NOMO-1 (cell line): ENCODE results near the gene PPM1D.
"Not testable (repeated sequence)": the region's sequence is repeated elsewhere in the genome, so short reads cannot be mapped to it uniquely, and the experiment has no call there.

Source experiments
- DNase-seq, 2 experiments: peaks; one replicate each; lab custom pipeline; 2025; ENCODE audit not compliant: unreplicated experiment in 2 of 2; lab: John Stamatoyannopoulos, UW

PPM1D gene

GRCh38 chr17:60599620-60600489, at the start of gene PPM1D:
PPM1D (plus strand) TSS chr17:60600193; CDS start chr17:60600415, 222 bp downstream.
- DNase-seq = peak; percentile 98 to 99

- DNase-seq = not testable (repeated sequence)
Observed at GRCh38 chr17:60552255-60552654, 47.7 kb upstream of the PPM1D start.

- no peak for DNase-seq
Observed at GRCh38 chr17:60554377-60554788, 45.6 kb upstream of the PPM1D start.

DNA sequence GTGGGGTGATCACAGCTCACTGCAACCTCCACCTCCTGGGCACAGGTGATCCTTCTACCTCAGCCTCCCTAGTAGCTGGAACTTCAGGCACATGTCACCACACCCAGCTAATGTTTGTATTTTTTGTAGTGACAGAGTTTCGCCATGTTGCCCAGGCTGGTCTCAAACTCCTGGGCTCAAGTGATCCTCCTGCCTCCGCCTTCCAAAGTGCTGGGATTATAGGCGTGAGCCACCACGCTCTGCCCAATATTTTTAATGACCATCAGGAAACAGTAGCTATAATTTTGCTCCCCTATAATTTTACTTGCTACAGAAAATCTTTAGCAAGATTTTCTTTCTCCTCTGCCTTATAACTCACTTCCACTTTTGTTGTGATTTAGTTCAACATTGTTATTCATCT, 44.2 kb upstream of the PPM1D start:
- no peak for DNase-seq

- no peak for DNase-seq
Observed at GRCh38 chr17:60557805-60558204, 42.2 kb upstream of the PPM1D start.

GRCh38 chr17:60559659-60559994, 40.4 kb upstream of the PPM1D start:
- no peak for DNase-seq

DNA sequence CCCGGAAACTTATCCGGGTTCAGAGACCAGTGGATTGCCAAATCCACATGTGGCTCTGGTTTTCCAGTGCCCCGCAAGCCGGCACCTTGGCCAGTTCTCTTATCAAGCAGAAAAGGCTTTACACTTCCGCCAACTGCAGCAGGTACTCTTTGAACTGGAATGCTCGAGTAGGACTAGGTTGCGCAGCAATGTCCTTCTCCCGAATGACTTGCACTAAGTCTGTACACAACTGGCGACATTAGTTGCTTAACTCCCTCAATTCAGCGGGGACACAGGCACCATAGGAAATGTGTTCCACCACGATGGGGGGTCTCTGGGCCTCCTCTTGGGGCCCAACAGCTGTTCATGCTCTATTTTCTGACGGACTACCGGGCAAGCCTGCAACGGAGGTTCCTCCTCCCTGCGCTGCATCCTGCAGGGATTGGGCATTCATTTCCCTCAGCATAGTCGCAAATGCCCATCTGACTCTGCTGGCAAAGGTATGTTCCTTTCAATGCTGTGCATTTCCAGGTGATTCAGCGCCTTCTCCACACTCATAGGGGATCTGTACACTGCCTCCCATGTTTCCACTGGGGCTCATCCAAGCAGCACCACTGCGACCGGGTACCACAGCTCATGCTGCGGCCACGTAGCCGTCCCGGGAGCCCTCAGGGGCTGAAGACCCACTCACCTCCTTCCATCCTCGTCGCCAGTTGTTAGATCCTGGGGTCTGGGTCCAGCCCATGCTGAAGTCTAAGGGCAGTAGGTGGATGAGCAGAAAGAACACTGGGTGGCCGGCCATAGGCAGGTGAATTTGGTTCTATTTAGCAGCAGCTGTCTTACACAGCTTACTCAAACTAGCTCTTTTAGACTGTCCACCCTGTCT, 39.8 kb upstream of the PPM1D start:
- DNase-seq = no peak

- no peak for DNase-seq
Observed at GRCh38 chr17:60560860-60561257, 39.1 kb upstream of the PPM1D start.

DNA sequence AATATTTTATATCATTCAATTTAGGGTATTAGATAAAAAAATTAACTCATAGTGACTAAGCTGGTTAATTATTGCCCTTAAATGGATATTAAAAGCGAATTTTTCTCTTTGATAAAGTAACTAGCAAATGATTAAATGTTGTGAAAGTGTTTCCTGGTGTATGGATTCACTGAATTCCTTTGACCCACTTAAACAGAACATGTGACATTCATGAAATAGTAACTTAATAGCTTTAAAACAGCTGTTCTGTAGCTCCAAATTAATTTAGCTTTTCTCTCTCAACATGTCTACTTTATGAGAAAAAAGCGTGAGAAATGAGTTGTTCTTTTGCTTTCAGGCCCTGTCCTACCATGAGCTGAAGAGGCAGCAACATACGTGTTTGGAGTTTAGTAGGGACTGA, 37.6 kb upstream of the PPM1D start:
- DNase-seq = no peak

- no peak for DNase-seq
Observed at GRCh38 chr17:60563743-60564142, 36.2 kb upstream of the PPM1D start.

DNA sequence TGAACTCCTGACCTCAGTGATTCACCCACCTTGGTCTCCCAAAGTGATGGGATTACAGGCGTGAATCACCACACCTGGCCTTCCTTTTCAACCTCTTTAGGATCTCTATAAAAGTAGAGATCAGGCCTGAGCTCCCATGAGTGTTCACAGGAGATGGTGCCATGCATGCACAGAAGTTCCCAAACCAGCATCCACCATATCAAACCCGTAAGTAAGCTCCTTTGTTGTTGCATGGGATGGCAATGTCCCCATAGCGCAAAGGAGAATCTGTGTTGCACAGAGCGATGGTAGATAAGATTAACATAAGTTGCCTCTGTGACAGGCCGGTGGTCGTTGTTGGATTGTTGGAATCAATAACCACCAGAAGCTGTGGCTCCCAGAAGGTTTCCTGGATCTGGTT, 34.8 kb upstream of the PPM1D start:
- no peak for DNase-seq

- no peak for DNase-seq
Observed at GRCh38 chr17:60573236-60574051, 26.5 kb upstream of the PPM1D start.

DNA sequence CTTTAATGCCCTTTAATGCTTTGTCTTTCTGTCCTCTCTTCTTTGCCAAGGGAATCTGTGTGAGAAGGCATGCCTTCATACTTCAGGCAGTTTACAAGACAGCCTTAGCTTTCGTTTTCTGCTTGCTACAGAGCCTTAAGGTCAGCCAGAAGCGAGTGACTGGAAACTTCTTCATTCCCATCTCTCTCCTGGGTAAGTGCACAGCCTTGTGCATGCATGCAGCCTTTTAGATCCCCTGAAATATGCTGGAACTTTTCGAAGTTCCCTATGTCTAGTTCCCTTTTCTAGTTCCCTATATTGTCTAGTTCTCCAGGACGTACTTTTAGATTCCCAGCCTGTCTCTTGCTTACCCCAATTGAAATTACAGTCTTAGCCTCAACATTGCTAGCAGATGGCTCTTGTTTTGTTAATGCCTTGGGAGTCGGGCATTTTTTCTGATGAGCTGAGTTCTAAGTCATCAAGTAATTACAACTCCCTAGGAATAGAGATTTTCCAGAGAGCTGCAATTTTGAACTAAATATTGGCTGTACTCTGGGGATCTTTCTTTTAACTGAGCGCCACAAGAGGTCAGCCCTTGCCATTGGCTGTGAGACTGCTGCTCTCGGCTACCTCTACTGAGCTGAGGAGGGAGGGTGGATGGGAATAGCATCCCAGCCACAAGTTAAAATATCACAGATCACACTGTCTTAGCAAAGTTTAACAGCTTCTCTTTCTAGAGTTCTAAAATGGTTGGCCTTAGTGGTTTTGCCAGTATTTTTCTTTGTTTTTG, 22.7 kb upstream of the PPM1D start:
- peak; percentile 9 to 55 for DNase-seq

DNA sequence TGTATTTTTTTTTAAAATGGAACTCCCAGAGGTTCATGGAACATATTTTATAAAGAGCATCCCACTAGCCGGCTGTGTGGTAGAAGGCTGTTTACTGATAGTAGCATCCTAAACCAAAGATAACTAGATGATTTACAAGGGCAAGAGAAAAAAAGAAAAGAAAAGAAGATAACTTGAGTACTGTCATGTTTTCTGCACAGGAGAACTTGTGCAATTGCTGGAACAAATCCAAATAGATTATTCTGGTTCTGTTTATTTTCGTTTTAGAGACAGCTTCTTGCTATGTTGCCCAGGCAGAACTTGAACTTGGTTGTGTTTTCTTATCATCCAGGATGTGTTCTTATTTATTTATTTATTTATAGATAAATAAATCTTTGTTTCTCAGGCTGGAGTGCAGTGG, 20.9 kb upstream of the PPM1D start:
- no peak for DNase-seq

GRCh38 chr17:60579551-60579950, 20.4 kb upstream of the PPM1D start:
- DNase-seq = no peak

DNA sequence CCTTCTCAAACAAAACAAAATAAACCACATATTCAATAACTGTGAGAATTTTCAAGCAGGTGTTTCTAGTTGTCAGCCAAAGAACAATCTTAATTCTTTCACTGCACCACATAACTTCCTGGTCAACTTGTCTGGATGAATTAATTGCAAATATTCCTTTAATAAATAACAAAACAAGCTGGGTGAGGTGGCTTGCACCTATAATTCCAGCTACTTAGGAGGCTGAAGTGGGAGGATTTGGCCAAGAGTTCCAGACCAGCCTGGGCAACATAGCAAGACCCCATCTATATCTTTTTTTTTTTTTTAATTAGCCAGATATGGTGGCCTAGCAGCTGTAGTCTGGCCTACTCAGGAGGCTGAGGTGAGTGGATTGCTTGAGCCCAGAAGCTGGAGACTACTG, 17.0 kb upstream of the PPM1D start:
- no peak for DNase-seq

DNA sequence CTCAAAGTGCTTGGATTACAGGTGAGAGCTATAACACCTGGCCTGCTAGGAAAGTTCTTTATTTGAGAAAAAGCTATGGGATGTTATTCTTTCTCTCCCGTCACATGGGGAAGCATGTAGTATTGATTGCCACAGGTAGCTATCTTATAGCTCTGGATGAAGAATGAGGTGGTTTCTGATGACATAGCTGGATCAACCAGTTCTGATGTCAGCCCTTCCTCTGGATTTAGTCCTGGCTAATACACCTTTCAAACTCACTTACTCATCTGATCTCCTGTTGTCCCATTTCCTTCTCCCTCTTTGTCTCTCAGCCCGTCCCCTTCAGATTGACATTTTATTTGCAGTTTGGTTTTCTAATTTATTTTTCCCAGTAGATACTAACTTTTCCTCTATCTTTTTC, 14.1 kb upstream of the PPM1D start:
- no peak for DNase-seq

GRCh38 chr17:60586288-60586974, 13.6 kb upstream of the PPM1D start:
- no peak for DNase-seq

DNA sequence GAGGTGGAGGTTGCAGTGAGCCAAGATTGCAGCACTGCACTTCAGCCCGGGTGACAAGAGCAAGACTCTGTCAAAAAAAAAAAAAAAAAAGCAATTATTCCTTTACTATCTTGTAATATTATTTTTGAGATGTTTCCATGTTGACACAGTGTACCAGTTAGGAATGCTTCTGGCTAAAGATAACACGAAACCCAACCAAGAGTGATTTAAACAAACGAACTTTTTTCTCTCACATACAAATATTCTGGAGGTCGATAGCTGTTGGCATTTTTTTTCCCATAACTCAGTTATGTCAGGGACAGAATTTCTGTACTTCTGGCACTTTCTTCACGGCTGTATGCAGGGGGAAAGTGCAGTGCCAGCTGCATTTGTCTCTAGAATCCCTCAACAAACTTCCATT, 9.9 kb upstream of the PPM1D start:
- no peak for DNase-seq

DNA sequence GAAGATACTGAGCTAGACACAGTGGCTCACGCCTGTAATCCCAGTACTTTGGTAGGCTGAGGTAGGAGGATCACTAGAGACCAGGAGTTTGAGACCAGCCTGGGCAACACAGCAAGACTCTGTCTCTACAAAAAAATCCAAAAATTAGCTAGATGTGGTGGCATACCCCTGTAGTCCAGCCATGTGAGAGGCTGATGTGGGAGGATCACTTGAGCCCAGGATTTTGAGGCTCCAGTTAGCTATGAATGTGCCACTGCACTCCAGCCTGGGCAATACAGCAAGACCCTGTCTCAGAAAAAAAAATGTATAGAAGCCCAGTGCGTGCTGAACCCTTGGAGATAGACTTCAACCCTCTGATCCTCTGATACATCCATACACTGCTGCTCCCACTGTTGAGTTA, 7.2 kb upstream of the PPM1D start:
- no peak for DNase-seq
